AG04450 (cell line): ENCODE measurements around the gene ARID3A. TPM values are rescaled to one million over a fixed set of nuclear protein-coding genes. Genes with fewer than 3 reads are reported as not detected.
A peak's percentile ranks its signal among the peaks of the same experiment; 100 is the strongest.

ENCODE experiments used
- CTCF ChIA-PET: fragments of 300-600, 350-600 bp; formaldehyde crosslinking; extraction: SDS; loops from one replicate; lab custom pipeline; 2022; ENCODE audit warnings: antibody characterized with exemption, inconsistent platforms; lab: Charles Lee
- POLR2A ChIA-PET: fragments of 350-600 bp; formaldehyde crosslinking; extraction: SDS; loops from one replicate; lab custom pipeline; 2021; ENCODE audit warnings: antibody characterized with exemption, inconsistent platforms; lab: Yijun Ruan, JAX
- DNase-seq: peaks from one replicate; pipeline ENCODE4 v3.0.0-alpha.2; 2011; ENCODE audit warnings: low read depth, low spot score
- H3K27ac ChIP-seq: one replicate; pipeline ENCODE4 v1.5.1; 2012; ENCODE audit warnings: low read depth, low read length, control low read depth
- H3K27me3 ChIP-seq: one replicate; pipeline ENCODE4 v1.6.0; 2012; ENCODE audit warnings: low read length; ENCODE audit not compliant: control insufficient read depth, insufficient read depth
- H3K4me3 ChIP-seq: 2 replicates; pipeline ENCODE4 v1.5.1; 2011; ENCODE audit warnings: mild to moderate bottlenecking, low read depth, low read length, control low read depth
- H3K9me3 ChIP-seq: 2 replicates; pipeline ENCODE4 v1.5.1; 2012; ENCODE audit warnings: low read length; ENCODE audit not compliant: control insufficient read depth, insufficient read depth
- CTCF ChIP-seq: IDR thresholded peaks from 2 replicates; pipeline ENCODE4 v1.5.1; 2011; ENCODE audit warnings: low read depth, low read length, control low read depth, inconsistent platforms
- polyA plus RNA-seq: library from polyadenylated mRNA; depleted of rRNA; stranded (reverse); fragments of >200 nt; gene quantifications from 2 replicates; pipeline ENCODE4 v1.2.3, GENCODE V29; 2011

ARID3A gene
- polyA plus RNA-seq, 1 experiment, result 7.6 TPM

DNA sequence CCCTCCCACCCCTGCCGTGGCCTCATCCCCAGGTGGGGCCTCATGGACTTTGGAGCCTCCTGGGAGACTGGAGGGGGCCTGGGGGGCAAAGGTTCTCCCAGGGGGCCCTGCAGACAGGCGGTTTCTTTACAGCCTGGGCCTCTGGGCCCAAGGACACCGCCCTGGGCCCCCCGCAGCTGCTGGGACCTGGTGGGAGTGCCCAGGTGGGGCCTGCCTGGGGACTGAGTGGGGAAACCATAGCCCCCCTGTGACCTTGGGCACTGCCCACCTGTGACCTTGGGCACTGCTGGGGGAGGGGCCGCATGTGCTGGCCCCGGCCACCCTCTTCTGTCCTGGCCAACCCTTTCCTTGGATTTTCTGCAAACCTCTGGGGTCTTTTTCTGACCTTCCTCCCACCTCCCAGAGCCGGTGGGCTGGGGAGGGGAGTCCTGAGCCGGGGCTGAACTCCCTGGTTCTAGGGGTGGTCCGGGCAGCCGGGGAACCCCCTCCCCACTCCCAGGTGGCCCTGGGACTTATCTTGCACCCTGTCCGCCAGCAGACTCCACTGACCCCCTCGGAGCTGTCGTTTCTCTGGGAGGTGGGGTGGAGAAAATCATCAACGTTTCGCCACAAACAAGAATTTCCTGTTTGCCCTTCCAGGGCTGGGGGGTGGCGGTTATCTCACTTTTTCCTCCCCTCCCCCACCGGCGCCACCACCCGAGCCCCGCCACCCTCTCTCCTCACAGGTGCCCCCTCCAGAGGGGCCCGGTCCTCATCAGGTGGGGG lies 27.0 kb downstream of the ARID3A start:
- H3K4me3 ChIP-seq, result peak overlapping the region; percentile 7; the same call in 1 of the 2 replicates
- DNase-seq, result no peak

DNA sequence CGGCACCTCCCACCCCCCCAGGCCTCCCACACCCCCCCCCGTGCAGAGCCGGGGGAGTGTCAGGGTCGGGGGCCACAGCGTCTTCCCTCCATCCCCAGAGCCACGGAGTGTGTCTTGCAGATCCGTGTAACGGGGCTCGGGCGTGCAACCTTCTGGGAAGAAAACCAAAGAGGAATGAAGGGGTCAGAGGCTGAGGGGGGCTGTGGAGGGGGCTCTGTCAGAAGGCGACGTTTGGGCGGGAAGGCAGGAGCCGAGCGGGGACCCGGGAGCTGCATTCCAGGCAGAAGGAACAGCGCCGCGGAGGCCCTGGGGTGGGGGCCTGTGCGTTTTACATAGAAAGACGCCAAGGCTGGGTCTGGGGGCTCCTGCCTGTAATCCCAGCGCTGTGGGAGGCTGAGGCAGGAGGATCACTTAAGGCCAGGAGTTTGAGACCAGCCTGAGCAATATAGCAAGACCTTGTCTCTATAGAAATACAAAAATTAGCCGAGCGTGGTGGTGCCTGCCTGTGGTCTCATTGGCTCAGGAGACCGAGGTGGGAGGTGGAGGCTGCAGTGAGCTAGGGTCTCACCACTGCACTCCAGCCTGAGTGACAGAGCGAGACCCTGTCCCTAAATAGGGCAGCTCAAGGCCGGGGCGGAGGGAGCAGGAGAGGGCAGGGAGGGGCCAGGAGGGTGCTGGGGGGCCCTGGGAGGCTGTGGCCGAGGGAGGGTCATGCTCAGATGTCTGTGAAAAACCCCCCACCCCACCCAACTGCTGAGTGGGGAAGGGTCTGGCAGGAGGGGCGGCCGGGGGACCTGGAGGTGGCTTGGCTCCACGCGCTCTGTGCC lies 27.8 kb downstream of the ARID3A start:
- TF ChIP-seq CTCF, result no peak
- H3K27ac ChIP-seq, result no peak overlapping the region
- POLR2A ChIA-PET, result interaction anchor here (0.7 to 1.4 kb wide), 2 partner anchors 8 to 263 kb away, joined by 3 to 4 read pairs; no protein-coding TSS in a partner anchor
- no peaks in the 10 kb centered on the region for H3K9me3 ChIP-seq
- no peak overlapping the region for H3K4me3 ChIP-seq
- CTCF ChIA-PET, result no interaction called here
- no peak for DNase-seq
- H3K27me3 ChIP-seq, result no peaks in the 10 kb centered on the region

More for the DNA sequence above, 27.0 kb downstream of the ARID3A start:
- POLR2A ChIA-PET, result interaction anchor here (0.6 to 1.4 kb wide), 3 partner anchors 9 to 264 kb away, joined by 3 to 9 read pairs (median 4); no protein-coding TSS in a partner anchor
- no peaks in the 10 kb centered on the region for H3K27me3 ChIP-seq
- CTCF ChIA-PET, result no interaction called here
- TF ChIP-seq CTCF, result no peak
- no peaks in the 10 kb centered on the region; the same call in 1 of the 2 replicates for H3K9me3 ChIP-seq
- peak overlapping the region; percentile 57 for H3K27ac ChIP-seq

- TF ChIP-seq CTCF, result no peak
- no peaks in the 10 kb centered on the region; the same call in 1 of the 2 replicates for H3K9me3 ChIP-seq
- CTCF ChIA-PET, result no interaction called here
Observed at GRCh38 chr19:954272-954671, 28.4 kb downstream of the ARID3A start.

DNA sequence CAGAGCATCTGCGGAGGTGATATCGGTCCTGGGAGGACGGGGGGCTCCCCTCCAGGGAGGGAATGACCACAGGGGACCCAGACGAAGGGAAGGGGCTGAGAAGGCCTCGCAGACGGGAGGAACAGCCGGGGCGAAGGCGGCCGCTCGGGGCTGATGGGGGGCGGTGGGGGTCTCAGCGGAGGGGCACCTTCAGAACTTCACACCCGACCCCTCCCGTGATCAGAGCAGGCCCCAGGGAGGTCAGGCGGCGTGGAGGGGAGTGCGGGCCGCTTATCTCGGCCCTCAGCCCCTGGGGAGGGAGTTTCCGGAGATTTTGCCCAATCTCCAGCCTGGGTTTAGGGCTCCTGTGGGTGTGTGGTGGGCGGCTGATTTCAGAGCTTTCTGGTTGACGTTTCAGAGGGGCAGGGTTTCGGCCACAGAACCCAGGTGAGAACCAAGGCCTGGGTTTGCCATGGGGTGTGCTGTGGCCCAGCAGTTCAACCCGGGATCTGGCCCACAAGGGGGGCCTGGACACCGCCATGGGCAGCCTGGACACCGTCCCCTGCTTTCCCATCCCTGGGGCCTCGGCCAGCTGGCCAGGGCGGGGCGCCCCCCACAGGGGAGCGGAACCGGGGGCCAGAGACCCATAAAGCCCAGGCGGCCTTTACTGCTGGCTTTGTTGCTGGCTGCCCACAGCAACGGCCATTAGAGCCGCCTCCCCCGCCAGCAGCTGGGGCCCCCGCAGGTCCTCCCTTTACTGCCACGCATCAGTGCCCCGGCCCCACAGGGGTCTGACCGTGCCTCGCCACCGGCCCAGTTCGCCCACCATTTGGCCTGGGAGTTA lies 29.0 kb downstream of the ARID3A start:
- Histone ChIP-seq H3K27ac (no peak overlapping the region), H3K9me3 (no peaks in the 10 kb centered on the region; the same call in 1 of the 2 replicates), H3K4me3 (no peak overlapping the region), H3K27me3 (no peaks in the 10 kb centered on the region)
- CTCF ChIA-PET, result no interaction called here
- POLR2A ChIA-PET, result interaction anchor here (0.6 kb wide), 1 partner anchor 8 kb away, joined by 6 read pairs; no protein-coding TSS in a partner anchor
- DNase-seq, result no peak
- TF ChIP-seq CTCF, result no peak

More at GRCh38 chr19:954272-954671, 28.4 kb downstream of the ARID3A start:
- H3K4me3 ChIP-seq, result no peak overlapping the region
- no peak for DNase-seq
- no peaks in the 10 kb centered on the region for H3K27me3 ChIP-seq
- no peak overlapping the region for H3K27ac ChIP-seq
- POLR2A ChIA-PET, result interaction anchor here (0.6 to 1.4 kb wide), 2 partner anchors 8 kb away, joined by 4 to 6 read pairs; no protein-coding TSS in a partner anchor
